GM13977 (cell line): ENCODE measurements around the gene PROM1.
A peak's percentile ranks its signal among the peaks of the same experiment; 100 is the strongest.

Experiments
- DNase-seq: peaks from one replicate; pipeline ENCODE4 v3.0.0; 2012; ENCODE audit warnings: low spot score
- in situ Hi-C: fragments of 300-500 bp; cut with MboI; formaldehyde crosslinking; loops from one replicate; pipeline ENCODE4 v1.12.0; 2022; ENCODE audit warnings: low sequenced_read_pairs, low pct_unique_long_range_greater_than_20kb, mixed read lengths, inconsistent platforms; ENCODE audit not compliant: unreplicated experiment
- TF ChIP-seq, protein P1 (sequence below): IDR thresholded peaks from 2 replicates; pipeline ENCODE4 v1.5.1; 2012; ENCODE audit warnings: mild to moderate bottlenecking, control low read depth; ENCODE audit not compliant: insufficient read depth; ENCODE audit errors: extremely low read depth, missing control alignments

The PROM1 gene

DNA sequence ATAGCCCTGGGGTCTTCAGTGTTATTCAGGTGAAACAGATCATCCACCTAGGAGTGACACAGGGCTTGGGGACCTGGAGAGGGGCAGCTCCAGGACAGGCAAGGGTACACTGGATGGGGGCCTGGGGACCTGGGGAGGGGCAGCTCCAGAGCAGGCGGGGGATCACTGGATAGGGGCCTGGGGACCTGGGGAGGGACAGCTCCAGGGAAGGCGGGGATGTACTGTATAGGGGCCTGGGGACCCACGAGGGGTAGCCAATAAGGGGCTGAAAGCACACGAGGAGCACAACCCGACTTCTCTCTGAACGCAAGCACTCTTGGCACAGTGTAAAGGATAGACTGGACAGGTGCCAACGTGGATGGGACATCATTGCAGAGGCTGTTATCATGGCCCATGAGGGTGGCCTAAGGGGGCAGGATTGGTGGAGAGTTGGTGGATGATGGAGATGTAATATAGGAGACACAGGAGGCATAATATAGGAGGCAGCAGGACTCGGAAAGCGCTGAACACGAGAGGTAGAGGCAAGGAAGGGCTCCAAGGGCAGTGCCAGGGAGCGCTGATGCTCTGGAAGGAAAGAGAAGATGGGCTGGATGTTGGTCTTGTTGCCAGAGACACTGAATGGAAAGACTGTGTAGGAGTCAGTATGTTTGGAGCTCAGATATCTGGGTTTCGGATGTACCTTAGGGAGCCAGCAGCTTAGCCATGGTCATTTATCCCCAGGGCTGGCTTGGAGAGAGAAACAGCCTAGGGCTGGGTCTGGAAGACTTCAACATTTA lies 82.9 kb downstream of the PROM1 start:
- DNase-seq: no peak
- TF ChIP-seq, protein P1, sequence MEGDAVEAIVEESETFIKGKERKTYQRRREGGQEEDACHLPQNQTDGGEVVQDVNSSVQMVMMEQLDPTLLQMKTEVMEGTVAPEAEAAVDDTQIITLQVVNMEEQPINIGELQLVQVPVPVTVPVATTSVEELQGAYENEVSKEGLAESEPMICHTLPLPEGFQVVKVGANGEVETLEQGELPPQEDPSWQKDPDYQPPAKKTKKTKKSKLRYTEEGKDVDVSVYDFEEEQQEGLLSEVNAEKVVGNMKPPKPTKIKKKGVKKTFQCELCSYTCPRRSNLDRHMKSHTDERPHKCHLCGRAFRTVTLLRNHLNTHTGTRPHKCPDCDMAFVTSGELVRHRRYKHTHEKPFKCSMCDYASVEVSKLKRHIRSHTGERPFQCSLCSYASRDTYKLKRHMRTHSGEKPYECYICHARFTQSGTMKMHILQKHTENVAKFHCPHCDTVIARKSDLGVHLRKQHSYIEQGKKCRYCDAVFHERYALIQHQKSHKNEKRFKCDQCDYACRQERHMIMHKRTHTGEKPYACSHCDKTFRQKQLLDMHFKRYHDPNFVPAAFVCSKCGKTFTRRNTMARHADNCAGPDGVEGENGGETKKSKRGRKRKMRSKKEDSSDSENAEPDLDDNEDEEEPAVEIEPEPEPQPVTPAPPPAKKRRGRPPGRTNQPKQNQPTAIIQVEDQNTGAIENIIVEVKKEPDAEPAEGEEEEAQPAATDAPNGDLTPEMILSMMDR: no peak
- in situ Hi-C loops: no loop called here

DNA sequence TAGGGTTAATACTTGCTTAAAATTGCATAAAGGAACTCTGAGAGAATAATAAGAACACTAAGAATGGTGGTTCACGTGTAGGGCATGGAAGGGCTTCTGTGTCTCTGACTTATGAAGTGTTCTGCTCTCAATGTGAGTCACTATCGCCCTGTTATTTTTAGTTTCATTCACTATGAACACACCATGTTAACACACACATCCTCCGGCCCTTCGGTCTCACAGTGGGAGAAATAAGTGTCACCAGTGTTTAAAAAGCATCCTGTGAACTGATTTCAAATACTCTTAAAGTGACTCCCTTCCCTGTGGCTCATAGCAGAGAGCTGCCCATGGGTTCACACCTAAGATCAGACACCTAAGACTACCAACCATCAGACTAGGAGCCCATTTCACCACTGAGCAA lies 87.0 kb downstream of the PROM1 start:
- TF ChIP-seq, protein P1: no peak
- peak; percentile 31 for DNase-seq
- in situ Hi-C loops: no loop called here

DNA sequence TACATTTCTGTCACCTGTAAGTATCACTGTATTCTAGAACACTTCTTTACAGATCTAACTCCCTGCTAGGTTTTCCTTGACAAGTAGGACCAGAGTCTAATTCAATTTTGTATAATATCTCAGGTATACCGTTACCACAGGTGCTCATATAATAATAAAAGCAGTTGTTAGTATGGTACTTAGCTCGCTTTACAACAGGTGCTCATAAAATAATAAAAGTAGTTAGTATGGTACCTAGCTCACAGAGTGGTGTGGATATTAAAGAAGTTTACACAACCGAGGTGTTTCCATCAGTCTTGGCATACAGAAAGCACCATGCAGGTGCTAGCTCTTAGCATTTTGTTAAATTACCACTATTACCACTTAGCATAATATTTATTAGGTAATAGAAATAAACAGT lies 88.0 kb downstream of the PROM1 start:
- TF ChIP-seq, protein P1: no peak
- in situ Hi-C loops: no loop called here
- DNase-seq: no peak

DNA sequence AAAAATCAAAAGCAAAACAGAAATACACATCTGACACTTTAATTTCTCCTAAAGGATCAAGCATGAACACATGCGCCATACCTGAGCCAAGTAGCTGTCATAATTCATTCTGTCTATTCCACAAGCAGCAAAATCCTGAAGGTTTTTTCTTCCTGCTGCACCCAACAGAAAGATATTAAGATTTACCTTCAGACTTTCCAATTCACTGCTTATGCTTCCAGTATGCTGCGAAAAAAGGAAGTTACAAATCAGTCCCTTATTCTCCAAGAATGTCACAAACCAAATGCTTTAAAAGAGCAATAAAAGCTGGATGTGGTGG lies 91.7 kb downstream of the PROM1 start:
- in situ Hi-C loops: no loop called here
- no peak for DNase-seq
- TF ChIP-seq, protein P1: no peak

DNA sequence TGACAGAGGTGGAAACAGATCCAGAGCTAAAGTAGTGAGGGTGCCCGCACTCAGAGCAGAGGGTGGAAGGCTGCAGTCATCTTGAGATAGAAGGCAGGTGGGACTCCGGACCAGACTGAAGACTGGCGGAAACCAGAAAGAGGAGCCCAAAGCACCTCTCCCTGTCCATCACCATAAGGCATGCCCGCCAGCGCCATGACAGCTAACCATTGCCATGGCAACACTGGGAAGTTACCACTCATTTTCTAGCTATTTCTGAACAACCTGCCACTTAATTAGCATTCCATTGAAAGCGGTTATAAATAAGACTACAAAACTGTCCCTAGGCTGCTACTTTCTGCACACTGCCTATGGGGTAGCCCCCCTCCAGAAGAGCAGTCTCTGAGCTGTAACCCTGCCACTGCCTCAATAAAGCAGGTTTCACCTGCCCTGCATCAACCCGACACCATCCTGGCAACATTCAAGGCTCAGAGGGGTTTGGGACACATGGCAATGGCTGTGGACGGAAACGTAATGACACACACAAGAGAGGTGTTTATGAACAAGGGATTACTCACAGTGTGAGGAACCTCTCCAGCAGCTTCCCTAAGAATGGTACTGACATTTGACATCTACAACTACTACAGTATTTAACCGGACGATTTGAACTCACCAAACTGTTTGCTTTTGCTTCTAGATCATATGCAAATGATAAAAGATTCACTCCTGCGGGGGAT lies 93.1 kb downstream of the PROM1 start:
- in situ Hi-C loops: no loop called here

DNA sequence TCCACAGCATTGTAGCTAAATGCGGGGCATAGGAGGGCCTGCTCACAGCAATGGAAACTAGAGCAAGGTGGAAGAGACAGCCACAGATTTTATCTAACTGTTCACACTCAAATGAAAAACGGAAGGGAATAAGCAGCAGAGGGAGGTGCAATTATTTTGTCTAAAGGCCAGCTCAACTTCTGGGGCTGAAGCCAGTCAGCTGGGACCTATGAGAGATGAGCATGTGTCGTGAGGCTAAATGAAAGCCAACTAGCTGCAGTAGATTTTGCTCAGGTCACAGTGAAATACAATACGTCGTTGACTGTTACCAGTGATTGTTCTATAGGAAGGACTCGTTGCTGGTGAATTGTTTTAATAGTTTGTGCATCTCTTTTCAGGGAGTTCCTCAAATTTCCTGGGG lies 94.4 kb downstream of the PROM1 start:
- in situ Hi-C loops: no loop called here
- TF ChIP-seq, protein P1: no peak
- DNase-seq: no peak

More for the DNA sequence above, 93.1 kb downstream of the PROM1 start:
- TF ChIP-seq, protein P1: no peak
- no peak for DNase-seq
